Suprapubic skin (tissue), 4 donors: ENCODE results near the gene SCN1A. TPM values are rescaled to one million over a fixed set of nuclear protein-coding genes. Genes with fewer than 3 reads are reported as not detected.
"Not testable (repeated sequence)": the region's sequence is repeated elsewhere in the genome, so short reads cannot be mapped to it uniquely, and the experiment has no call there.

Source experiments
- DNase-seq, 2 donors: peaks; one replicate each; pipeline ENCODE4 v3.0.0-alpha.2; 2019; ENCODE audit warnings: low spot score in 2 of 2
- H3K27ac ChIP-seq: fragments of 200-600 bp; sonication (generic); one replicate; pipeline ENCODE4 v1.5.1; 2019
- H3K27me3 ChIP-seq: fragments of 200-600 bp; sonication (generic); one replicate; pipeline ENCODE4 v1.5.1; 2019
- H3K36me3 ChIP-seq: fragments of 200-600 bp; sonication (generic); one replicate; pipeline ENCODE4 v1.5.1; 2019
- H3K4me1 ChIP-seq: fragments of 200-600 bp; sonication (generic); one replicate; pipeline ENCODE4 v1.5.1; 2019
- H3K4me3 ChIP-seq: fragments of 200-600 bp; sonication (generic); one replicate; pipeline ENCODE4 v1.5.1; 2019; ENCODE audit warnings: mild to moderate bottlenecking
- H3K9me3 ChIP-seq: fragments of 200-600 bp; sonication (generic); one replicate; pipeline ENCODE4 v1.5.1; 2019
- CTCF ChIP-seq, 2 donors: fragments of 200-600 bp in 1 of 2; fragments of 450-650 bp in 1 of 2; sonication (generic) in 1 of 2; IDR thresholded peaks; one replicate each; pipeline ENCODE4 v1.5.1; 2016 to 2019; ENCODE audit warnings: antibody characterized with exemption in 2 of 2, mild to moderate bottlenecking in 1 of 2, moderate library complexity in 1 of 2
- EP300 ChIP-seq: sonication (generic); formaldehyde crosslinking; IDR thresholded peaks from one replicate; pipeline ENCODE4 v1.6.1; 2017; ENCODE audit warnings: antibody characterized with exemption
- POLR2A ChIP-seq, 2 donors: fragments of 450-650 bp; IDR thresholded peaks; one replicate each; pipeline ENCODE4 v1.6.1; 2017; ENCODE audit warnings: antibody characterized with exemption in 2 of 2, mild to moderate bottlenecking in 2 of 2, moderate library complexity in 2 of 2
- POLR2AphosphoS5 ChIP-seq, 3 donors: sonication (generic); formaldehyde crosslinking; IDR thresholded peaks; one replicate each; pipeline ENCODE4 v1.6.1; 2017; ENCODE audit warnings: antibody characterized with exemption in 3 of 3
- WGBS: methylation state at CpG from one replicate; pipeline ENCODE4 v1.1.5; 2018; 5-methylcytosine and 5-hydroxymethylcytosine counted together
- total RNA-seq, 4 donors: library from RNA; depleted of rRNA; stranded (reverse); fragments of >200 nt; gene quantifications; one replicate each; pipeline ENCODE4 v1.1.0, GENCODE V29; 2016

Gene SCN1A
- total RNA-seq, 4 donors from 2014 or later = not detected

- H3K27ac ChIP-seq = no peak overlapping the region
- H3K4me3 ChIP-seq = no peak overlapping the region
- H3K4me1 ChIP-seq = no peaks in the 10 kb centered on the region
- H3K9me3 ChIP-seq = no peaks in the 10 kb centered on the region
- 93% methylated on average over 1 of the region's 1 CpG for WGBS
- DNase-seq = no peak
- no peaks in the 10 kb centered on the region for H3K36me3 ChIP-seq
- no peaks in the 10 kb centered on the region for H3K27me3 ChIP-seq
- TF ChIP-seq POLR2A (IDR thresholded peaks at IDR 0.05) = no peak
- no peak for TF ChIP-seq POLR2AphosphoS5 (IDR thresholded peaks at IDR 0.05)
- no peak for TF ChIP-seq EP300
Observed at GRCh38 chr2:166112193-166112605, 15.6 kb downstream of the SCN1A start.

- no peak for TF ChIP-seq POLR2A (IDR thresholded peaks at IDR 0.05)
- TF ChIP-seq EP300 = no peak
- no peak for TF ChIP-seq POLR2AphosphoS5 (IDR thresholded peaks at IDR 0.05)
- no peak for TF ChIP-seq CTCF (IDR thresholded peaks at IDR 0.05)
- 49% methylated on average over 7 of the region's 7 CpGs for WGBS
- Histone ChIP-seq H3K27ac (no peak overlapping the region), H3K9me3 (no peaks in the 10 kb centered on the region), H3K27me3 (no peaks in the 10 kb centered on the region), H3K36me3 (no peaks in the 10 kb centered on the region), H3K4me1 (no peaks in the 10 kb centered on the region), H3K4me3 (no peak overlapping the region)
- no peak for DNase-seq
Observed at GRCh38 chr2:166106431-166107015, 21.3 kb downstream of the SCN1A start.

GRCh38 chr2:166104773-166105172 is 23.0 kb downstream of the SCN1A start:
- Histone ChIP-seq H3K27me3 (no peaks in the 10 kb centered on the region), H3K27ac (no peak overlapping the region), H3K4me3 (no peak overlapping the region), H3K36me3 (no peaks in the 10 kb centered on the region), H3K4me1 (no peaks in the 10 kb centered on the region), H3K9me3 (no peaks in the 10 kb centered on the region)
- no peak for DNase-seq
- 65% methylated on average over 3 of the region's 3 CpGs for WGBS
- no peak for TF ChIP-seq CTCF (IDR thresholded peaks at IDR 0.05)
- no peak for TF ChIP-seq POLR2A (IDR thresholded peaks at IDR 0.05)
- no peak for TF ChIP-seq EP300
- no peak for TF ChIP-seq POLR2AphosphoS5 (IDR thresholded peaks at IDR 0.05)

- H3K4me3 ChIP-seq = no peak overlapping the region
- no peak for TF ChIP-seq POLR2AphosphoS5 (IDR thresholded peaks at IDR 0.05)
- no peak for TF ChIP-seq POLR2A (IDR thresholded peaks at IDR 0.05)
- TF ChIP-seq CTCF (IDR thresholded peaks at IDR 0.05) = no peak
Observed at GRCh38 chr2:166104084-166104483, 23.7 kb downstream of the SCN1A start.

GRCh38 chr2:166103277-166103676 is 24.5 kb downstream of the SCN1A start:
- not testable (repeated sequence) for H3K4me3 ChIP-seq, H3K27me3 ChIP-seq, H3K4me1 ChIP-seq, H3K36me3 ChIP-seq, H3K9me3 ChIP-seq, DNase-seq, H3K27ac ChIP-seq
- 96% methylated on average over 7 of the region's 7 CpGs for WGBS

More at GRCh38 chr2:166104084-166104483, 23.7 kb downstream of the SCN1A start:
- 80% methylated on average over 1 of the region's 1 CpG for WGBS
- Histone ChIP-seq H3K9me3 (no peaks in the 10 kb centered on the region), H3K27me3 (no peaks in the 10 kb centered on the region), H3K36me3 (no peaks in the 10 kb centered on the region), H3K4me1 (no peaks in the 10 kb centered on the region), H3K27ac (no peak overlapping the region)
- DNase-seq = no peak

- TF ChIP-seq CTCF (IDR thresholded peaks at IDR 0.05) = no peak
- TF ChIP-seq POLR2AphosphoS5 (IDR thresholded peaks at IDR 0.05) = no peak
- TF ChIP-seq POLR2A (IDR thresholded peaks at IDR 0.05) = no peak
- TF ChIP-seq EP300 = no peak
- no peaks in the 10 kb centered on the region for H3K9me3 ChIP-seq
- H3K4me1 ChIP-seq = no peaks in the 10 kb centered on the region
- no peaks in the 10 kb centered on the region for H3K27me3 ChIP-seq
- H3K27ac ChIP-seq = no peak overlapping the region
- H3K4me3 ChIP-seq = no peak overlapping the region
- no peaks in the 10 kb centered on the region for H3K36me3 ChIP-seq
- DNase-seq = no peak
- 68% methylated on average over 1 of the region's 1 CpG for WGBS
Observed at GRCh38 chr2:166094325-166094724, 33.5 kb downstream of the SCN1A start.
